Liver (tissue), 3 donors: ENCODE data around the gene MYBPC1.

ENCODE experiments used
- ATF3 ChIP-seq: IDR thresholded peaks from 2 replicates; pipeline ENCODE4 v1.6.1; 2016; ENCODE audit warnings: antibody characterized with exemption
- CTCF ChIP-seq: fragments of 150-350 bp; IDR thresholded peaks from 2 replicates; pipeline ENCODE4 v1.5.1; 2017; ENCODE audit warnings: improper control_type of control experiment, low read depth, low read length; ENCODE audit not compliant: missing input control
- HNF4A ChIP-seq, 2 donors: conservative IDR thresholded peaks; 2 replicates each; pipeline ENCODE4 v1.6.1; 2016; ENCODE audit warnings: antibody characterized with exemption in 2 of 2, mild to moderate bottlenecking in 2 of 2
- MAX ChIP-seq: IDR thresholded peaks from 2 replicates; pipeline ENCODE4 v1.6.1; 2016; ENCODE audit warnings: antibody characterized with exemption
- RAD21 ChIP-seq, 2 donors: IDR thresholded peaks; 2 replicates each; pipeline ENCODE4 v1.6.1; 2016; ENCODE audit warnings: antibody characterized with exemption in 2 of 2, mild to moderate bottlenecking in 2 of 2
- REST ChIP-seq: IDR thresholded peaks from 2 replicates; pipeline ENCODE4 v1.6.1; 2016; ENCODE audit warnings: antibody characterized with exemption, mild to moderate bottlenecking
- TAF1 ChIP-seq: conservative IDR thresholded peaks from 2 replicates; pipeline ENCODE4 v1.6.1; 2016; ENCODE audit warnings: antibody characterized with exemption, mild to moderate bottlenecking
- donor health status: healthy.
- donor health status: healthy.

- TF ChIP-seq REST (no peak), CTCF (no peak), ATF3 (no peak), RAD21 (IDR thresholded peaks at IDR 0.05) (no peak), HNF4A (conservative IDR thresholded peaks at IDR 0.05) (no peak), MAX (no peak), TAF1 (no peak)
Measured at GRCh38 chr12:101598483-101598882, 3.7 kb downstream of the MYBPC1 start.
